Measurements from ENCODE around the gene GTPBP4.
"Not testable (repeated sequence)": the region's sequence is repeated elsewhere in the genome, so short reads cannot be mapped to it uniquely, and the experiment has no call there.

GTPBP4 gene

DNA sequence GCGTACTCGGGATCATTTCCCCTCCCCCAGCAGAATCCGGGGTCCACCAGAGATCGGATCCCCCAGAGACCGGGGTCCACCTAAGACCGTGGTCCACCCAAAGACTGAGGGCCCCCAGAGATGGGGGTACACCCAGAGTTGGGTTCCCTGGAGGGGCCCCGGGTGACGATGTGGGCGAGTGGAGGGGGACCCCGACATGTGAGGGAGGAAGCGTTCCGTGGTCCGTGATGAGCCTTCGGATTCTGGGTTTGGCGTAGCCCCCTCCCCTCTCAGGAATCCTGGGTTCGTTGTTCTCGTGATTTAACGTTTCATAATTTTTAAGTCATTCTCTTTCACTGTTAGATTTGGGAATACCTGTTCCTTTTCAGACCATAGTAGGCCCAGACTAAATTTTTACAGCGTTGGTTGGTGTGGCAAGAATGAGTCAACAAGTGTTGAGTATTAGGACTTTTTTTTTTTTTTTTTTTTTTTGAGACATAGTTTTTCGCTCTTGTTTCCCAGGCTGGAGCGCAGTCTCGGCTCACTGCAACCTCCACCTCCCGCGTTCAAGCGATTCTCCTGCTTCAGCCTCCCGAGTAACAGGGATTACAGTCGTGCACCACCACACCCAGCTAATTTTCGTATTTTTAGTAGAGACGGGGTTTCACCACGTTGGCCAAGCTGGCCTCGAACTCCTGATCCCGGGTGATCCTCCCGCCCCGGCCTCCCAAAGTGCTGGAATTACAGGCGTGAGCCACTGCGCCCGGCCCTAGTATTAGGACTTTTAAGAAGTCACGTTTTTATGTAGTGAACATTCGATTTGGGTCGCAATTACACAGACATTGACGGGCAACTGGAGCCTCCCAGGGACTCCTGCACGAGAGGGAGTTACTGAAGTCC, 672 bp downstream of the GTPBP4 start:
- peak; percentile 18 to 34 for DNase-seq (ENCODE audit: low read depth in 2 of 2)

DNA sequence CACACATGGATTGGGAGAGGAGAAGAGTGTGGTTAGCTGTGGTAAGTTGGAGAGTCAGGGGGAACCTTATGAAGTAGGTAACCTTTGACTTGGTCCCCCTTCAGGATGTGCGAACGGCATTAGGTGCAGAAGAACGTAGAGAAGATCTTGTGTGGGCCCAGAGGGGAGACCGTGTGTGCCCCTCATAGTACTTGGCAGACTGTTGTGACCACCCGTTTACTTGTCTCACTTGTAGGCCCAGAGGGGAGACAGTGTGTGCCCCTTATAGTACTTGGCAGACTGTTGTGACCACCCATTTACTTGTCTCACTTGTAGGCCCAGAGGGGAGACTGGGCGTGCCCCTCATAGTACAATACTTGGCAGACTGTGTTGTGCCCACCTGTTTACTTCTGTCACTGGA, 2.6 kb downstream of the GTPBP4 start:
- no peak for DNase-seq (ENCODE audit: low read depth in 2 of 2)

DNA sequence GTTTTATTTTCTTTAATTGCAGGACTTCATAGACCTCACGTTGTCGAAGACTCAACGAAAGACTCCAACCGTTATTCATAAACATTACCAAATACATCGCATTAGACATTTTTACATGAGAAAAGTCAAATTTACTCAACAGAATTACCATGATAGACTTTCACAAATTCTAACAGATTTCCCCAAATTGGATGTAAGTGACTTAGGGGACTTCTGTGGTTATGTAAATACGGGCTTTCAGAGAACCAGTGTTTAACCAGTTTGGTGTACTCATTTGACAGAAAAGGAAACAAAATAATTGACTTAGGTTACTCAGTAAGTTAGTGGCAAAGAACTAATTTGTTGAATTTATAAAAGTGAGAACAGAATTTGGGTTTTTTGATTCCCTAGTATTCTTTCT, 4.2 kb downstream of the GTPBP4 start:
- no peak for DNase-seq (ENCODE audit: low read depth in 2 of 2)

DNA sequence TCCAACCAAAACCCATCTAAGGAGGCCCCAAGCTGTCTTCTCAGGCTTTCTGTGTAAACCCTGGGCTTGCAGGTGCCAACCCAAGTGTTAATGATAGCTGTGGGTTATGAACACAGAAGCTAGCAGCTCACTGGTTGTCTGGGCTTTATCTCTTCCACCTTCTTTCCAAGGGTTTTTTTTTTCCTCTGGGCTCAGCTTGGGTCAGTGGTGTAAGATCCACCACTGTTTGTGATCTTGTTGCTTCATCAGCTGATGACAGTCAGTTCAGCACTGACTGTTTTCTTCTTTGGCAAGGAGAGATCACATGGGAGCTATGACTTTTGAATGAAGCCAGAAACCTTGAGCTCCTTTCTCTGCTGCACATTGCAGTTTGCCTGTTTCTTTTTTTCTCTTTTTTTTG, 4.6 kb downstream of the GTPBP4 start:
- no peak for DNase-seq (ENCODE audit: low read depth in 2 of 2)

DNA sequence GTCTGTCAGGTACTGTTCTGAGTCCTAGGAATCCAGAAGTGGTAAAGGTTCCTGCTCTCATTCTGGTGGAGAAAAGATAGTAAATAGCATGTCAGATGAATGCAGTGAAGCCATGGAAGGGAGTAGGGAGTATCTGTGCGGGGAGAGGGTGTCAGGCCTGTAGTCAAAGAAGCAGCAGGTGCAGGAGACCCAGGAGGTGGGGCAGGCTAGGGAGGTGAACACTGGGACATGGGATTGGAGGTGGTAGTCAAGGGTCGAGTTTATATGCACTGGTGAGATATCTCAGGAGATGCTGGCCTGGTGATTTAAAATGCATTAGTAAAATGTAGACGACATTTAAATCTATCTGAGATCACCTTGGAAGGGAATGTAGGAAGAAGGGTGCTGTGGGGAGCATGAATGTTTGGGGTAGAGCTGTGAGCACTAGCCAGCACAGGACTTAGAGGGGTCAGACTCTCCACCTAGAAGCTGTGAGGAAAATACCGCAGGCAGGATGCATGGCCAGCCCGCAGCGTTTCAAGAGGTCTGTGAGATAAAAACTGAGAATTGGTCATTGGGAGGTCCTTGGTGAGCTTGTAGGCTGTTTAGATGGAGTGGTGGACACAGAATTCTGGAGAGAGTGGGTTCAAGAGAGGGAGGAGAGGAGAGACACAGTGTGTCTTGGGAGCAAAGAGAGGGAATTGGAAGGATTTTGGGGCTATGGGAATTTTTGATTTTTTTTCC, 6.8 kb downstream of the GTPBP4 start:
- DNase-seq (ENCODE audit: low read depth in 2 of 2), result no peak

DNA sequence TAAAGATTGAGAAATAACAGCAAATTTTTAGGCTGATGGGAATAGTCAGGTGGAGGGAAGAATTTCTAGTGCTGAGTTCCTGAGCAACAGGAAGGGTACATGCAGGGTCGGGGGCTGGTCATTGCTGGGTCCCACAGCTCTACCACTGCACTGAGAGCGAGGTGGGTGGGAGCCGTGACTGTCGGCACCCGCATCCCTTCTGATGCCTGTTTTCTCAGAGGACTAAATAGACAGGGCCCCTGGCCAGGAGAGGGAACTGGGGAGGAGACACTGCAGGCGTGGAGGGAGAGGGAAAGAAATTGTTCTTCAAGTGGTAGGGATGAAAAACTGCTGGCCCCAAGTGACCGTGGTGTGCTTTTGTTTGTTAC, 7.3 kb downstream of the GTPBP4 start:
- no peak for DNase-seq (ENCODE audit: low read depth in 2 of 2)

DNA sequence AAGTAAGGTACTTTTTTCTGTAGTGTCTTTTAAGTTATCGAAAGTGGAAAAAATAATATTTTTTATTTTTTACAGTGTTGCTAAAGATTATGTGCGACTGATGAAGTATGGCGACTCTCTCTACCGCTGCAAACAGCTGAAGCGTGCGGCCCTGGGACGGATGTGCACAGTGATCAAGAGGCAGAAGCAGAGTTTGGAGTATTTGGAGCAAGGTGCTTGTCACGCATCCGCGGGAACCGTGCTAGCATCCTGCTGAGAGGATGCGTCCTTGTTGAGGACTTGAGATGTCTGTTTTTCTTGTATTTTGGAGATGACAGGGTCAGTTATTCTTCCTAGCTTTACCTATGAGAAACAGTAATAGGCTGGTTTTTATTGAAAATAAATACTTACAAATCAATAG, 7.8 kb downstream of the GTPBP4 start:
- no peak for DNase-seq (ENCODE audit: low read depth in 2 of 2)

DNA sequence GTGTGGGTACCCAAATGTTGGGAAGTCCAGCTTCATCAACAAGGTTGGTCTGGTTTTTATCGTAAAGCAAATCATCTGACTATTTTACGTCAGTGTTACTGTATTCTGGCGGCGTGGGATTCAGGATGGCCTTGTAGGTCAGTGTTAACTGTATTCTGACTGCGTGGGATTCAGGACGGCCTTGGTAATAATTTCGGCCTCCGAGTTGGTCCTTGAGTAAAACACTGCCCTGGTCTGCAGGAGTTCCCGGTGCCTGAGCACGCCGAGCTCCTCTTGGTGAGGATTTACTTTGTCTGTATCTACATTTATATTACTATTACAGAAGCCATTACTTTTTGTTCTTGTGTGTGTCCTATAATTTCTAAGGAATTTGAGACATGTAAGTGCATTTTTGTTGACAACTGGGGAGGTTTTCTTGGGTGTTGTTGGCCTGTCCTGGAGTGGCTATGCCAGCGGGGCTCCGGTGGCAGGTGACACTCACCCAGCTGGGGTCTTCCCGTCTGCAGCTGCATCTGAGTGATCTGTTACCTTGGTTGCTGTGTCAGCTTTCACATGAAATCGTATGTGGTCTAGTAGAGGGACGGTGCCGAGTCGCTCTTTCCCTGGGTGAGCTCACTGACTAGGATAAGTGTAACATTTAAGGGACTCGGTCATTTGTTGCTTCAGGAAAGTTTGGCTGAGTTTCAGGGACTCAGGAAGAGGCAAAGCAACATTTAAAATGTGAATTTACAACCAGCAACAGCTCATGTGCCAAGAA, 9.2 kb downstream of the GTPBP4 start:
- no peak for DNase-seq (ENCODE audit: low read depth in 2 of 2)

DNA sequence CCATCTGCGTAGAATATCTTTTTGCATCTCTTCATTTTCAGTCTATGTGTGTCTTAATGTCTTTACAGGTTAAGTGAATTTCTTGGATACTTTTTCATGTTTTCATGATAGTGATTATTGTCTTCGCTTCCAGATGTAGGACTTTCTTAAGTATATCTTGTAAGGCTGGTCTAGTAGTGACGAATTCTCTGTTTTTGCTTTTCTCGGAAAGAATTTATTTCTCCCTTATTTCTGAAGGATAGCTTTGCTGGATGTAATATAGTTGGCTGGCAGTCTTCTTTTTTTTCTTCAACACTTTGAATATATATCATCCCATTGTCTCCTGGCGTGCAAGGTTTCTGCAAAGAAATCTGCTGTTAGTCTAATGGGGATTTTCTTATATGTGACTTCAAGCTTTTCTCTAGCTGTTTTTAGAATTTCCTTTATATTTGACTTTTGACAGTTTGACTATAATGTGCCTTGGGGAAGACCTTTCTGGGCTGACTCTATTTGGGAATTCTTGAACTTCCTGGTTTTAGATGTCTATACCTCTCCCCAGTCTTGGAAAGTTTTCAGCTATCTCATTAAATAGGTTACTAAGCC, 14.3 kb downstream of the GTPBP4 start:
- DNase-seq (ENCODE audit: low read depth in 2 of 2), result no peak

DNA sequence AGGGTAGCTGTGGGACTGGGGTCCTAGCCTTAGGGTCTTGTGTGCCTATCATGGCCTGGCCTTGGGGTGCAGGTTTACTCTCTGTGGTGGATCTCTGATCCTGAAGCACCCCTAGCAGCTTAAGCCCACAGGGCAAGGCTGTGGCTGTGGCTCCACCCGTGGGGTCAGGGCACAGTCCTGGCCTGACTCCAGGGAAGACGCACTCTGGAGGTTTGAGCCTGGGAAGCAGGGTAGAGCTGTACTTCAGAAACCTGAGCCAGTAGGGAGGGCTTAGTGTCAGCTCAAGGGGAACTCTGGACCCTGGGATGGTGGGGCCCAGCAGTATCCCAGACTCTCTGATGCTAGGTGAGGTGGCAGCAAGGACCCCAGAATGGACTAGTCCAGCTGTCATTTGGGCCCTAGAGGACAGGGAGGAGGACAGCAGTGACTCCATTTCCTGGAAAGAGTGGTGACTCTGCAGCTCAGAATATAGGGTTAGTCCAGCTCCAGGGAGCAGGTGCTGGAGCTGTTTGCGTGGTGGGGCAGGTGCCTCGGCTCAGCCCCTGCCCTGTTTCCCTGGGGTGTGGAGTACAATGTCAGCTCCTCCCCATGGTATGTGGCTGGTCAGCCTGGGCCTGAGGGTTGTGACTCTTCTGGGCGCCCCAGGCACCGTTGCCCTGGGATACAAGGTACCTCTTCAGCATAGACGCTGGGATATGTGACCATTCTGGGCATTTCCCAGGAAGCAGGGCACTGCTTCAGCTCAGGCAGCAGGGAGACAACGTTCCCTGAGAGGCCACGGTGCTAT, 15.8 kb downstream of the GTPBP4 start:
- no peak for DNase-seq (ENCODE audit: low read depth in 2 of 2)

DNA sequence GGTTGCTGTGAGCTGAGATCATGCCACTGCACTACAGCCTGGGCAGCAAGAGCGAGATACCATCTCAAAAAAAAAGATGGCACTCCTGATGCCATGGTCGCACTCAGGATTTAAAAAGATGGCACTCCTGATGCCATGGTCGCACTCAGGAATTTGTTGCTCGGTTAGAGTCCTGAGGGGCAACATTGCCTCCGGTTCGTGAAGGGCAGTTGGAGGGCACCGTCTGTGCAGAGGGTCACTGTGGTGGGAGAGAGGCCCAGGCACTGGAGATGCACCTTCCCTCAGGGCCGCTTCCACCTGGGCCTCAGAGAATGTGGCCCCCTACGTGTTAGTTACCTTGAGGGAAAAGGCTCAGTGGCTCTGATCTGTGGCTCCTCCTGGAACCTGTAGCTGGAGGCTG, 18.3 kb downstream of the GTPBP4 start:
- DNase-seq (ENCODE audit: low read depth in 2 of 2), result no peak

DNA sequence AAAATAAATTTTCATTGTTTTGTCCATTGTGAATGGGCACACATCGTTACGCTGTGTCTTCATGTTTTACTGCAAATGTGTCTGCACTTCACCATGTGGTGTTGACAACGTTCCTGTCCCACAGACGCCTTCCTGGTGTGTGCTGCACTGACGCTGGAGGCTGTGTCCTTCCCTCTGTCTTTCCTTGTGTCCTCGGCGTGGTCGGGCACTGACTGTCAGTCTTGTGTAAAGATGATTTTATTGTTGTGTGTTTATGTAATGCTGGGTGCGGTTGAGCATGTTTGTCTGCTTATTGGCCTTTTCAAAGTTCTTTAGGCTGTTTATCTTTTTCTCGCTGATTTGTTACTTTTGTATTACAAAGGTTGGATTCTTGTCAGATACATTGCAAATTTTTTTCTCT, 19.3 kb downstream of the GTPBP4 start:
- DNase-seq (ENCODE audit: low read depth in 2 of 2), result no peak

DNA sequence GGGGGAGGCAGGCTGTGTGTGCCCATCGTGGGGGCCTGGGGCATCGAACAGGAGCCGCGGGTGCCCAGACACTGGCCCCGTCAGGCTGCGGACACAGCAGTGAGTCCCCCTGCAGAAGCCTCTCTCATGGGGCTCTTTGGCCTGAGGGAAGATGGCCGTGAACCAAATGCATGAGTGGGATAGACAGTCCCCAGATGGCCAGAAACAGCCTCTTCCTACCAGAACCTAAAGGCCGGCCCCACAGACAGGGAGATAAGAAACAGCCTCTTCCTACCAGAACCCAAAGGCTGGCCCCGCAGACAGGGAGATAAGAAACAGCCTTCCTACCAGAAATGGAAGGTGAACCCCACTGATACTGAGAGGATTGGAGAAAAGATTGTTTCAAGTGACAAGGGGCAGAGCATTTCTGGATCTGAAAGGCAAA, 20.8 kb downstream of the GTPBP4 start:
- no peak for DNase-seq (ENCODE audit: low read depth in 2 of 2)

DNA sequence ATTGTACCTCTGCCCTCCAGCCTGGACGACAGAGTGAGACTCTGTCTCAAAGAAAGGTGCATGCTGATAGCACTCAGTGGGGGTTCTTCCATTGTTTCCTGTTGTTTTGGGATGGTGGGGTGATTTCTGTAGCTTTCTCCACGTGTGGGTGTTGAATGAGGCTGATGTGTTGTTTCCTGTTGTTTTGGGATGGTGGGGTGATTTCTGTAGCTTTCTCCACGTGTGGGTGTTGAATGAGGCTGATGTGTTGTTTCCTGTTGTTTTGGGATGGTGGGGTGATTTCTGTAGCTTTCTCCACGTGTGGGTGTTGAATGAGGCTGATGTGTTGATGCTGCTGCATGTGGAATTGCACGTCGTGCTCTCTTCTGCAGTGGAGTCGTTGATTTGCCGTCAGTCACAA, 21.7 kb downstream of the GTPBP4 start:
- DNase-seq (ENCODE audit: low read depth in 2 of 2), result not testable (repeated sequence)

DNA sequence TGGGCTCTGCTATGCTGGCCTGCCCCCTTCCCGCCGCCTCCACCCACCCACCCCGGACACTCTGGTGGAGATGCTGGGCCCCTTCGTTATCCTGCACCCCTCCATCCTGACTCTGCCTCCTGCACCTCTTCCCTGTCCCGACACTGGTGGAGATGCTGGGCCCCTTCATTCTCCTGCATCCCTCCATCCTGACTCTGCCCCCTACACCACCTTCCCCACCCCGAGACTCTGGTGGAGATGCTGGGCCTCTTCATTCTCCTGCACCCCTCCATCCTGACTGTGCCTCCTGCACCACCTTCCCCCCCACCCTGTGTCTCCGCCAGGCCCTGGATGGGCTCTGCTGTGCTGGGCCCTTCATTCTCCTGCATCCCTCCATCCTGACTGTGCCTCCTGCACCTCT, 22.5 kb downstream of the GTPBP4 start:
- DNase-seq (ENCODE audit: low read depth in 2 of 2), result no peak

DNA sequence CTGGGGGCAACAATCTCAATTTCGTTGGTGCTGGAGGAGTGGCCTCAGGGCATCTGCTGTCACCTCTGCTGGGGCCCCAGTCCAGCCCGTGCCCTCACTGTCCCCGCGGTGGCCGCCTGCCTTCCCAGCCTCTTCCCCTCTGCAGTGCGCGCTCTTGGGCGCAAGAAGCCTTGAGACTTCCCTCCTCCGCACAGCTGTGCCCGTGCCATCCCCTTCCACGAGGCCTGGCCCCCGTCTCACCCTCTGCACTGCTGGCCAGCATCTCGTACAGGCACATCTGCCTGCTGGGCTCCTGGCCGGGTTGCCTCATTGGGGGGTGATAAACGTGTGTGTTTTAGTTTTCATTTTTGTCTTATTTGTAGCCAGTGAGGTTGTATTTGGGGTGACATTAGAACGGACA, 23.5 kb downstream of the GTPBP4 start:
- no peak for DNase-seq (ENCODE audit: low read depth in 2 of 2)

DNA sequence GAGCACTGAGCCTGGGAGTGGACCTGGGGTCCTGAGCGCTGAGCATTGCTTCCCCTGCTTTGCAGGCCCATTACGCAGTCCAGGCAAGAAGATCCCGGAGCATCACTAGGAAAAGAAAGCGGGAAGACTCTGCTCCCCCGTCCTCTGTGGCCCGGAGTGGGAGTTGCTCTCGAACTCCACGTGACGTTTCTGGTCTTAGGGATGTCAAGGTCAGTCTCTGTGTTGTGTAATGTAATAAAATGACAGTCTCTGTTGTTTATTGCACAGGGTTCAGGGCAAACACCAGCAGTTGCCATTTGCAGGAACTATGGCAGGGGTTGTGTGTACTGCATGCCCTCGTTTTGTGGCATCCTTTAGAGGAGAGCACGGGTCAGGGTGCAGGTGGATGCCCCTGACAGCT, 27.5 kb downstream of the GTPBP4 start:
- no peak for DNase-seq (ENCODE audit: low read depth in 2 of 2)

DNA sequence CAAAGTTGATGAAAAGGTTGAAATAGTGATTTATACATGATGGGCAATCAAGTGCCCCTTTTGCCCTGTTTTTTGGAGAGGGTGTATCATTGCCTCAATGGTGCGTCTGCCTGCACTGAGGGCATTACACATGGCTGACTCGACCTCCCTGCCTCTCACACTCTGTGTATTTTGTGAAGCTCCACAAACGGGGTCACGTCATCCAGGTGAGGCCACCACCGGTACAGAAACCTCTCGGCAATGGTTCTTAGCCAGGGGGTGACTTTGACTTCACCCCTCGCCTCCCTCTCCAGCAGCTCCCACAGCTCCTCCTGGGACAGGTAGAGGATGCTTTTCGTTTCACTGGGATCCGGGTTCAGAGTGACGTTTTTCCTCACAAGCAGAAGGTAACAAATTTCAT, 31.1 kb downstream of the GTPBP4 start:
- no peak for DNase-seq (ENCODE audit: low read depth in 2 of 2)

DNA sequence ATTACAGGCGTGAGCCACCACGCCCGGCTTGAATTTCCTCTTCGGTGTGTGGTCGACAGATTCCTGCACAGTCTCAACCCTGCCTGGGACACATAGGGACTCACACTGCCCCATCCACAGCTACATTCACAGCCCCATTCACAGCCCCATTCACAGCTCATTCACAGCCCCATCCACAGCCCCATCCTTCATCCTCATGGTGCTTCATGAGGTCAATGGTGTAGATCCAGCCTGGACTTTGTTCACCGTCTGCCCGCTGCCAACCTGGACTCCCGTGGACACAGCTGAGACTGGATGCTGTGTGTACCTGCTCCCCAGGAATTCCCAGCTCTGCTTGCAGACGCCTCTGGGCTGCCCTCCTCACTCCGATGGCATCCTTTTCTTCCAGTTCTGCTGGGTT, 32.2 kb downstream of the GTPBP4 start:
- no peak for DNase-seq (ENCODE audit: low read depth in 2 of 2)

DNA sequence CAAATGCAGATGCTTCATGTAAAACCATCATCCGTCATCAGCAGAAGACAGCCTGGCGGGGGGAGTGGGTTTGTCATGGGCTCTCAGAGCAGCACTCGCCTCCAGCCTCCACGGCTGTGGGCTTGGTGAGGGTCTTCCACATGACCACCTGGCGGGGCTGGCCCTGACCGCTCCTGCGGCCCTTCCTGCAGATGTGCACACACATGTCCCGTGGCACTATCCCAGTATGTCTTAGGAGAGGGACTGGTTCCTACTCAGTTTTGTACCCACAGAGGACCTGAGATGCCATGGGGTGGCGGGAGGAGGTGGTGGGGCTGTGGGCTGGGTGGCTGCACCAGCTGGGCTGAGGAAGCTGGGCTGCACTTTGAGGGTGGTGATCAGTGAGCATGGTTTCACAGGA, 32.7 kb downstream of the GTPBP4 start:
- DNase-seq (ENCODE audit: low read depth in 2 of 2), result no peak

DNA sequence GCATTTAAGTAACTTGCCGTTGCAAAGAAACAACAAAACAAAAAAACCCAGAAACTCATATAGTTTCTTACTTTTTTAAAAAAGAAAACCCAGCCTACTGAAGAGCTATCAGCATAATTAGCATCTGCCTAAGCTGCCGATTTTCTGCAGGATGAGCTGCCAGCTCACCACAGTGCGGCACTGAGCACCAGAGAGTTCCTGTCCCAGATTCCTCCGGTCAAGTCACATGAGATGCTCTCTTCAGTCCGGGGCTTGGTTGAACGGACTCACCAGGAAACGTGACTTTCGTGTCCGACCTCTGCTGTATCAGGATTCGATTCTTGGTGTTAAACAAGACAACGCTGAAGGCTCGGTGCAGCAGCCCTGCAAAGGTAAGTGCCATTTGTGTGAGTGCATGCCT, 34.2 kb downstream of the GTPBP4 start:
- no peak for DNase-seq (ENCODE audit: low read depth in 2 of 2)
